Osteoblast (primary cell): ENCODE results near the gene VPS35L. TPM values are rescaled to one million over a fixed set of nuclear protein-coding genes. Genes with fewer than 3 reads are reported as not detected.

ENCODE experiments used
- DNase-seq: peaks from one replicate; pipeline ENCODE4 v3.0.0; 2011; ENCODE audit warnings: low spot score, mixed read lengths; ENCODE audit not compliant: insufficient read length; ENCODE audit errors: missing footprints
- H2AFZ ChIP-seq: 2 replicates; pipeline ENCODE4 v1.6.0; 2011; ENCODE audit warnings: mild to moderate bottlenecking, low read length
- H3K27ac ChIP-seq: 2 replicates; pipeline ENCODE4 v1.5.1; 2011; ENCODE audit warnings: mild to moderate bottlenecking, low read depth, low read length, moderate library complexity
- H3K27me3 ChIP-seq: 2 replicates; pipeline ENCODE4 v1.6.0; 2012; ENCODE audit warnings: mild to moderate bottlenecking, control low read depth, inconsistent platforms, low read length, moderate library complexity; ENCODE audit not compliant: insufficient read depth
- H3K36me3 ChIP-seq: 2 replicates; pipeline ENCODE4 v1.5.1; 2011; ENCODE audit warnings: mild to moderate bottlenecking, low read length, control low read depth, moderate library complexity; ENCODE audit not compliant: insufficient read depth
- H3K4me1 ChIP-seq: 2 replicates; pipeline ENCODE4 v1.5.1; 2011; ENCODE audit warnings: mild to moderate bottlenecking, low read length, control low read depth, moderate library complexity; ENCODE audit not compliant: insufficient read depth
- H3K4me2 ChIP-seq: 2 replicates; pipeline ENCODE4 v1.6.0; 2011; ENCODE audit warnings: mild to moderate bottlenecking, low read length; ENCODE audit not compliant: insufficient read depth
- H3K4me3 ChIP-seq: fragments of 200-600 bp; sonication (generic); 3 replicates; pipeline ENCODE4 v1.5.1; 2012; ENCODE audit warnings: mild to moderate bottlenecking, low read length, inconsistent platforms; ENCODE audit not compliant: insufficient read depth
- H3K79me2 ChIP-seq: 2 replicates; pipeline ENCODE4 v1.6.0; 2012; ENCODE audit warnings: mild to moderate bottlenecking, low read length, control low read depth, inconsistent platforms; ENCODE audit not compliant: insufficient read depth
- H3K9me3 ChIP-seq: 2 replicates; pipeline ENCODE4 v1.5.1; 2011; ENCODE audit warnings: low read depth, low read length, control low read depth
- H4K20me1 ChIP-seq: 2 replicates; pipeline ENCODE4 v1.6.0; 2012; ENCODE audit warnings: mild to moderate bottlenecking, low read length, control low read depth; ENCODE audit not compliant: insufficient read depth
- CTCF ChIP-seq: IDR thresholded peaks from 2 replicates; pipeline ENCODE4 v1.5.1; 2011; ENCODE audit warnings: mild to moderate bottlenecking, low read depth, low read length, moderate library complexity; ENCODE audit errors: extremely low read depth
- total RNA-seq: library from RNA; depleted of rRNA; stranded (reverse); fragments of >200 nt; gene quantifications from 2 replicates; pipeline ENCODE4 v1.2.3, GENCODE V29; 2012

The VPS35L gene
- total RNA-seq, 1 donor, result 64.8 TPM

GRCh38 chr16:19609359-19609758 is 53.9 kb downstream of the VPS35L start:
- H4K20me1 ChIP-seq, result no peaks in the 10 kb centered on the region
- no peak overlapping the region for H3K4me3 ChIP-seq
- H3K79me2 ChIP-seq, result no peaks in the 10 kb centered on the region
- H3K4me2 ChIP-seq, result no peak overlapping the region
- no peak overlapping the region for H3K27ac ChIP-seq
- no peak for TF ChIP-seq CTCF
- no peak overlapping the region for H2AFZ ChIP-seq
- peaks cover 22% of the 10 kb centered on the region for H3K36me3 ChIP-seq
- no peak for DNase-seq
- H3K9me3 ChIP-seq, result no peaks in the 10 kb centered on the region
- H3K4me1 ChIP-seq, result no peaks in the 10 kb centered on the region
- no peaks in the 10 kb centered on the region for H3K27me3 ChIP-seq

- H3K4me2 ChIP-seq, result no peak overlapping the region
- H3K9me3 ChIP-seq, result no peaks in the 10 kb centered on the region
- TF ChIP-seq CTCF, result no peak
- no peaks in the 10 kb centered on the region for H4K20me1 ChIP-seq
- H3K79me2 ChIP-seq, result no peaks in the 10 kb centered on the region
- no peak overlapping the region for H3K27ac ChIP-seq
- peaks cover 26% of the 10 kb centered on the region for H3K36me3 ChIP-seq
- no peaks in the 10 kb centered on the region for H3K27me3 ChIP-seq
- no peak for DNase-seq
- no peak overlapping the region for H3K4me3 ChIP-seq
- no peak overlapping the region for H2AFZ ChIP-seq
- H3K4me1 ChIP-seq, result no peaks in the 10 kb centered on the region
These were observed 54.7 kb downstream of the VPS35L start for GRCh38 chr16:19610200-19610599.

- Histone ChIP-seq H3K79me2 (no peaks in the 10 kb centered on the region), H3K9me3 (no peaks in the 10 kb centered on the region), H3K27ac (no peak overlapping the region), H3K4me2 (no peak overlapping the region), H3K4me3 (no peak overlapping the region), H3K4me1 (no peaks in the 10 kb centered on the region), H2AFZ (no peak overlapping the region), H4K20me1 (no peaks in the 10 kb centered on the region), H3K36me3 (peaks cover 39% of the 10 kb centered on the region), H3K27me3 (no peaks in the 10 kb centered on the region)
- DNase-seq, result no peak
- no peak for TF ChIP-seq CTCF
These were observed 58.3 kb downstream of the VPS35L start for GRCh38 chr16:19613834-19614233.

- H3K4me3 ChIP-seq, result no peak overlapping the region
- no peaks in the 10 kb centered on the region for H4K20me1 ChIP-seq
- TF ChIP-seq CTCF, result no peak
These were observed 60.7 kb downstream of the VPS35L start for GRCh38 chr16:19616241-19616640.

More at GRCh38 chr16:19616241-19616640, 60.7 kb downstream of the VPS35L start:
- H3K9me3 ChIP-seq, result no peaks in the 10 kb centered on the region
- H3K4me2 ChIP-seq, result no peak overlapping the region
- no peaks in the 10 kb centered on the region for H3K4me1 ChIP-seq
- no peak overlapping the region for H3K27ac ChIP-seq
- H3K36me3 ChIP-seq, result peaks cover 32% of the 10 kb centered on the region
- DNase-seq, result no peak
- H2AFZ ChIP-seq, result no peak overlapping the region
- H3K79me2 ChIP-seq, result no peaks in the 10 kb centered on the region
- H3K27me3 ChIP-seq, result no peaks in the 10 kb centered on the region
